ENCODE results near the gene SLC2A11.
"Not testable (repeated sequence)": the region's sequence is repeated elsewhere in the genome, so short reads cannot be mapped to it uniquely, and the experiment has no call there.

Gene SLC2A11

DNA sequence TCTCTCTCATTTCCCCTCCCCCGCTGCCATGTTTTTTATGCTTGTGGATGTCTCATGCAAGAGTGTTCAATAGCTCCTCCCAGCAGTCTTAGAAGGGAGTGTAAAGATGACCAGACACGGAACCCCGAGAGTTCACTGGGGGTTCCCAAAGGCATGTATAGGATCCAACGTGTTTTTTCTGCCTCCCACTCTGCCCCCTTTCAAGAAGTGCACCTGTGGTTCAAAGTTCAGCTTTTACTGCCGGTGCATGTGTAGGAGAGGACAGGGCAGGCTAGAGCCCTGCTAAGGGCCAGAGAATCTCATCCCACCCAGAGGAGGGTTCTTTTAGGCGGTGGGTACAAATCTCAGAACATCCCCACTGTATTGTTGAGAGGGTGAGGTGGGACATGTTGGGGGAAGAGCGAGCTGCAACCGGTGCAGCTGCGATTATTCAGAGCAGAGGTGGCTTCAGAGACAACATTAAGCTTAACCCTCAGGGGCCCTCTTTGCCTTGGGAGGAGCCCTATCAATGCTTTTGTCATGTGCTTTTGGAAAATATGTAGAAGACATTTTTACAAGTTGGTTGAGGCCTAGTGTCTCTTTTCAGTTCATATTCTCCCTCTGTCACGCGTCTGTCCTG lies 51.0 kb downstream of the SLC2A11 start:
- no peak for DNase-seq (ENCODE audit: low read depth)

- no peak for DNase-seq (ENCODE audit: low read depth)
These were observed 51.7 kb downstream of the SLC2A11 start for GRCh38 chr22:23909296-23909898.

DNA sequence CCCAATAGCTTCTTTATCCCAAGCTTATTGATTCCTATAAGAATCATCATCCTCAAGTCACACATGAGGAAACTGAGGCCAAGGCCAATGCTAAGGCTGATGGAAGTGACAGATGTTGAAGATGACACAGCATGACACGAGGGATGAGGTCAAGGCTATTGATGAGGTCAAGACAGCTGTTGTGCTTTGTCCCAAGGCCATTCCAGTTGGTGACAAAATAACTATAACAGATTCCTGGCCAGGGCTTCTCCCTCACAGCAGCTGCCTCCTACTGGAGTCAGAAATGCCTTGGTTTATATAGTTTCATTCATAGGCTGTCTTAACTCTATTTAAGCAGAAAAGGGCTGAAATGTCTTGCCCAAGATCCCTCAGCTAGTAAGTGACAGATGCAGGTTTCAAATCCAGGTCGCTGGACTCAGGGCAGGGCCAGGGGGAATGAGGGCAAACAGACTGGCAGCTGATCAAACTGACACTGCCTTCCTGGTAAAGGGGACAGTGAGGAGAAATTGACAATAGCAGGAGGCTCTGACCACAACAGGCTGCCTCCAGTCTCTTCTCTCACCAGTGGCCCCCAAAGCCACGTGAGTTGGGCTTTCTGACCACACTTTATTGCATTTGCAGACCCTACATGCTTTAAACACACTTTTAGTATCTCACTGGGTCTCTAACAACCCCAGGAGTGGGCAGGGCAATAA lies 53.0 kb downstream of the SLC2A11 start:
- no peak for DNase-seq (ENCODE audit: low read depth)

DNA sequence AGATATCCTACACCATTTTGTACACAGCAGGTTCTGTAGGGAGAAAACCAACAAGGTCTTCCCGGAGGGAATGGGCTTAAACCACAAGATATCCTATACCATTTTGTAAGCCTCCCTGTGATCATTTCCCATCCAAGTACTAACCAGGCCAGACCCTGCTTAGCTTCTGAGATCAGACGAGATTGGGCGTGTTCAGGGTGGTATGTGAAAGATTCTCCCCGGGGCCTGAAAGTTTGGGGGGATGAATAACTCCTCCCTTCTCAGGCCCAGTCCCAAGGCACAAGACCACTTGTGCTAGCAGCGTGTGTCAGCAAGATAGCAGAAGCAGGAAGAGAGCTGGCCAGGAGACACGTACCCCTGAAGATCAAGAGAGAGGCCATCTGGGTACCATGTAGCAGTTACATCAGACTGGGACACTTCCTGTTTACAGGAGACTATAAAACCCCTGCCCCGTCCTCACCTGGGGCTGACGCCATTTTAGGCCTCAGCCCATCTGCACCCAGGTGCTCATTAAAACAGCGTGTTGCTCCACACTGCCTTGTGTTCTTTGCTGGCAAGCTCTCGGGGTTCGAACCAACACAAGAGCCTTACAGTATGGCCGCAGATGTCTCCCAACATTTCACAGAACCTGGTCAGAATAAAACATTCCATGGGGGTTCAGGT lies 53.8 kb downstream of the SLC2A11 start:
- no peak for DNase-seq (ENCODE audit: low read depth)

DNA sequence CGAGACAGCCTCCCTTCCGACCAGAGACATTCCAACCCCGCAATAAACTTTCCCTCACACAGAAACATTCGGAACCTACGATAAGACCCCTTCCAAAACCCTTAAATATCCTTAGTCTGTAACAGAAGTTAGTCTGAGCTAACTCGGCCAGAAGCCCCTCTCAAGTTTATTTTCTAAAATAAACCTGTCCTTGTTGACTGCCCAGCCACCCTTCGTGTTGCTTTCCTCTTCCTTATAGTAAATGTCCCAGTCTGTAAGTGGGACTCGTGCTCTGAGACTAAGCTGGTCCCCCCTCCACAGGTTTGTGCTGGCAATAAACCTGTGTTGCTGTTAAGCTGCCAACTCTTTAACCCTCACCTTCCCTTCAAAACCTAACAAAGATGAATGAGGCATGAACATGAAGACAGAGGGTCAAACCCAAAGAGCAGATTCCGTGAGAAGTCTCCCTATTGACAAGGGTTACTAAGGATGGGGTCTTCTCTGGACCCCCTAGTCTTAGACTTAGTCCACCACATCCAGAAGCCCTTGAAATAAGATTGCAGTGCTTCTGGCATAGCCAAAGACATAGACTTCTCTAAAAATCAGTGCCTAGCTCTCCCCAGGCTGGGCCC lies 54.7 kb downstream of the SLC2A11 start:
- DNase-seq (ENCODE audit: low read depth) = no peak

- DNase-seq (ENCODE audit: low read depth) = no peak
These were observed 55.6 kb downstream of the SLC2A11 start for GRCh38 chr22:23913306-23913660.

GRCh38 chr22:23913661-23914353 lies 56.1 kb downstream of the SLC2A11 start:
- peak; percentile 99 for DNase-seq (ENCODE audit: low read depth)

DNA sequence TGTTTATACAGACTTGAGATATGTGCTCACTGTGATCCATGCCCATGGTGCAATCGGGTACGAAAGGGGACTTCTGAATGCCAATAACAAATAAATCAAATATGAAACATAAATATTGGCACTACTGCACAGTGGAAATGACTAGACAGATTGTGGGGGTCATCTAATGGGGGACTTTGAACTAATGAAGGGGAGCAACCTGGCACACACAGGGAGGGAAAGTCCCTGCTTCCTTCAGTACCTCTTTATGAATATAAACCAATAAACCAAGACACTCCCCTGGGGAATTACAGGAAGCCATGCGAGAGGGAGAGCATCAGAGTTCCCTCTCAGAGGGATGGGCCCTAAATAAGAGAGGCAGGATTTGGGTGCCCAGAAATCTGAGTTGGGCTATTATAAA lies 57.6 kb downstream of the SLC2A11 start:
- DNase-seq (ENCODE audit: low read depth) = no peak

- not testable (repeated sequence) for DNase-seq (ENCODE audit: low read depth)
These were observed 62.6 kb downstream of the SLC2A11 start for GRCh38 chr22:23920267-23920611.

DNA sequence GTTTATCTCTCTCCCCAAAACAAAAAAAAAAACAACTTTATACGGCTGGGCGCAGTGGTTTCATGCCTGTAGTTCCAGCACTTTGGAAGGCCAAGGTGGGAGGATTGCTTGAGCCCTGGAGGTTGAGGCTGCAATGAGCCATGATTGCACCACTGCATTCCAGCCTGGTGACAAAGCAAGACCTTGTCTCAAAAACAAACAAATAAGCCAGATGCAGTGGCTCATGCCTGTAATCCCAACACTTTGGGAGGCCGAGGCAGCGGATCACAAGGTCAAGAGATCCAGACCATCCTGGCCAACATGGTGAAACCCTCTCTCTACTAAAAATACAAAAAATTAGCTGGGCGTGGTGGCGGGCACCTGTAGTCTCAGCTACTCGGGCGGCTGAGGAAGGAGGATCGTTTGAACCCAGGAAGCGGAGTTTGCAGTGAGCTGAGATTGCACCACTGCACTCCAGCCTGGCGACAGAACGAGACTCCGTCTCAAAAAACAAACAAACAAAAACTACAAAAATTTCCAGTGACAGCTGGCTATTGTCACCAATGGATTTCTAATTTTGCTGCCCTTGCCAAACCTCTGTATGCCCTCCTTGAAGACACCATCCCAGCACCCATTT lies 64.0 kb downstream of the SLC2A11 start:
- not testable (repeated sequence) for DNase-seq (ENCODE audit: low read depth)

- no peak for DNase-seq (ENCODE audit: low read depth)
These were observed 65.2 kb downstream of the SLC2A11 start for GRCh38 chr22:23922921-23923320.

DNA sequence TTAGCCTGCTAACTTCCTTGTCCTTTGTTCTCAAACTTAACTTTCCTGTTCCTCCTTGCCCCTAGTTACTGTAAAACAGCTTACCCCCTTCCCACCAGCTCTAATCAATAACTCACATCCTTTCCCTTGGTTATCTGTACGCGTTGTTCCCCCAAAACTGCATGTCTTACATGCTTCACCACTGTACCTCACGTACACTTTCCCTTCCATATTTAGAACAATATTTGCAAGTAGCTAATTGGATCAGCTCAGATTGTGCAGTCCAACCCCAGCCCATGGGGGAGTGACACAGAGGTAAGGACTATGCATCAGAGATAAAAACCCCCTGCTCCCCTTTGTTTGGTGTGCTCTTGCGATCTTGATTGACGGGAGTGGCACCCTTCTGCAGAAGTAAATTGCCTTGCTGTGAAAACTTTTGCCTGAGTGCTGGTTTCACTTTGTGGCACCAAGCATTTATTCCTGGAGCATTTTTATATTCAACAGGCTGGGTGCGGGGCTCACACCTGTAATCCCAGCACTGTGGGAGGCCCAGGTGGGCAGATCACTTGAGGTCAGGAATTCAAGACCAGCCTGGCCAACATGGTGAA lies 67.4 kb downstream of the SLC2A11 start:
- DNase-seq (ENCODE audit: low read depth) = no peak

DNA sequence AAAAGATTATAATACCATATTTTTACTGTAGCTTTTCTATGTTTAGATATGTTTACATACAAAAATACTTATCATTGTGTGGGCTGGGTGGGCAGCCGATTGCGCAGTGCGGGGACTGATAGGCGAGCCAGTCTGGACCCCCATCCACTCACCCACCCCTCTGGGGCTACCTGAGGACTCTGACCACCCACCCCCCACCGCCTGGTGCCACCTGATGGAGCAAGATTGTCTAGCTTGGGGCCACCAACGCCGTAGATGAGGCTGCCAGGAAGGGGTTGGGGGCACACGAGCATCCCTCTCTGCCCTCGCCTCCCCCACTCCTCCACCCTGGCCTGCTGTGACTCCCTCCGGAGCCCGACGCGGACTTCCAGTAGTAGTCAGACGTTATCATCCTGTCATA lies 68.9 kb downstream of the SLC2A11 start:
- no peak for DNase-seq (ENCODE audit: low read depth)
